Hepatocyte (in vitro differentiated cells): ENCODE measurements around the gene ALDH1A2. TPM values are rescaled to one million over a fixed set of nuclear protein-coding genes. Genes with fewer than 3 reads are reported as not detected.

Experiments
- DNase-seq: peaks from one replicate; pipeline ENCODE4 v3.0.0-alpha.2; 2016; ENCODE audit warnings: low spot score
- H2AFZ ChIP-seq: fragments of 200-600 bp; sonication (generic); 2 replicates; pipeline ENCODE4 v1.6.0; 2016; ENCODE audit warnings: antibody characterized with exemption, mild to moderate bottlenecking
- H3K27ac ChIP-seq: fragments of 200-600 bp; sonication (generic); 2 replicates; pipeline ENCODE4 v1.5.1; 2016; ENCODE audit warnings: mild to moderate bottlenecking
- H3K27me3 ChIP-seq: fragments of 200-600 bp; sonication (generic); 2 replicates; pipeline ENCODE4 v1.6.1; 2016
- H3K36me3 ChIP-seq: fragments of 200-600 bp; sonication (generic); replicated peaks from 2 replicates; pipeline ENCODE4 v1.5.1; 2016; ENCODE audit warnings: low read depth; ENCODE audit not compliant: insufficient read depth
- H3K4me1 ChIP-seq: fragments of 200-600 bp; sonication (generic); 2 replicates; pipeline ENCODE4 v1.5.1; 2016; ENCODE audit warnings: mild to moderate bottlenecking, moderate library complexity; ENCODE audit not compliant: insufficient read depth
- H3K4me2 ChIP-seq: fragments of 200-600 bp; sonication (generic); 2 replicates; pipeline ENCODE4 v1.6.0; 2016
- H3K4me3 ChIP-seq: fragments of 200-600 bp; sonication (generic); 2 replicates; pipeline ENCODE4 v1.5.1; 2016; ENCODE audit warnings: mild to moderate bottlenecking
- H3K79me2 ChIP-seq: fragments of 200-600 bp; sonication (generic); 2 replicates; pipeline ENCODE4 v1.6.0; 2017; ENCODE audit warnings: mild to moderate bottlenecking
- H3K9me2 ChIP-seq: fragments of 200-600 bp; sonication (generic); replicated peaks from 2 replicates; pipeline ENCODE4 v1.6.0; 2017; ENCODE audit warnings: mild to moderate bottlenecking; ENCODE audit not compliant: insufficient read depth
- H3K9me3 ChIP-seq: fragments of 200-600 bp; sonication (generic); 2 replicates; pipeline ENCODE4 v1.5.1; 2016; ENCODE audit warnings: low read depth, mild to moderate bottlenecking
- H4K20me1 ChIP-seq: fragments of 200-600 bp; sonication (generic); 2 replicates; pipeline ENCODE4 v1.6.0; 2016; ENCODE audit warnings: mild to moderate bottlenecking; ENCODE audit not compliant: insufficient read depth, poor library complexity, severe bottlenecking
- EZH2 ChIP-seq: fragments of 200-600 bp; sonication (generic); IDR thresholded peaks from 2 replicates; pipeline ENCODE4 v1.6.1; 2016; ENCODE audit warnings: antibody characterized with exemption, mild to moderate bottlenecking, borderline replicate concordance
- EZH2phosphoT487 ChIP-seq: fragments of 200-600 bp; sonication (generic); IDR thresholded peaks from one replicate; pipeline ENCODE4 v1.6.1; 2018; ENCODE audit warnings: antibody characterized with exemption, mild to moderate bottlenecking, low read depth, moderate library complexity; ENCODE audit not compliant: unreplicated experiment, severe bottlenecking
- WGBS: methylation state at CpG from one replicate; pipeline ENCODE4 v1.1.6; 2016; ENCODE audit warnings: low lambda C conversion rate; ENCODE audit errors: missing lambda C conversion rate; 5-methylcytosine and 5-hydroxymethylcytosine counted together
- polyA plus RNA-seq: library from polyadenylated mRNA; unstranded; fragments of >200 nt; fragmentation: Nextera tagmentation; extraction: Ambion mirVana; gene quantifications from 2 replicates; pipeline ENCODE4 v1.2.1, GENCODE V29; 2016
- total RNA-seq: library from RNA; depleted of rRNA; stranded (reverse); fragments of >200 nt; gene quantifications from 2 replicates; pipeline ENCODE4 v1.2.3, GENCODE V29; 2014
- TF ChIP-seq, protein P1 (sequence below): fragments of 200-600 bp; sonication (generic); IDR thresholded peaks from 2 replicates; pipeline ENCODE4 v1.5.1; 2016; ENCODE audit warnings: antibody characterized with exemption, mild to moderate bottlenecking; ENCODE audit not compliant: poor library complexity

The ALDH1A2 gene
- total and polyA plus RNA-seq, 2 experiments from 2014 or later: 3.0 to 7.3 TPM

DNA sequence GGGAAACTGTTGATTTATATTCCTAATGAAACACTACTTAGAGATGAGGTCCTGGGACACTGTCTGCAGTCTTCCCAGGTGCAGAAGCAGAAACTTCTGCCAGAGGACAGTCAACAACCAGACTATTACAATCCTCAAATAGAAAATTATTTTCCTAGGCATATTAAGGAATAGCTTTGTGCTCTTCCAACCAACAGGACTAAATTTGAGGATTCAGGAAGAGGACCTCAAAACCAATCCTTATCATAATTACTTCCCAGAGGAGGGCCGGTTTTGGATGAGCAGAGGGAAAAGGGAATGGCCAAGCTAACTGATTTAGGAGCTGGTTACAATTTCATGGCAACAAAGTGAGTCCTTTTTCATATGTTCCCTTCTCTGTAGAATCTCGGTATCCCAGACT, 21.0 kb downstream of the ALDH1A2 start:
- Histone ChIP-seq H3K27ac (no peak overlapping the region), H3K9me2 (no peaks in the 10 kb centered on the region), H3K4me3 (no peak overlapping the region), H3K4me2 (no peak overlapping the region), H3K36me3 (no peaks in the 10 kb centered on the region), H3K9me3 (no peaks in the 10 kb centered on the region), H3K27me3 (peaks cover 6% of the 10 kb centered on the region), H2AFZ (no peak overlapping the region), H3K4me1 (peaks cover 4% of the 10 kb centered on the region), H4K20me1 (no peaks in the 10 kb centered on the region), H3K79me2 (no peaks in the 10 kb centered on the region)
- TF ChIP-seq EZH2 (no peak), EZH2phosphoT487 (no peak)
- TF ChIP-seq, protein P1, sequence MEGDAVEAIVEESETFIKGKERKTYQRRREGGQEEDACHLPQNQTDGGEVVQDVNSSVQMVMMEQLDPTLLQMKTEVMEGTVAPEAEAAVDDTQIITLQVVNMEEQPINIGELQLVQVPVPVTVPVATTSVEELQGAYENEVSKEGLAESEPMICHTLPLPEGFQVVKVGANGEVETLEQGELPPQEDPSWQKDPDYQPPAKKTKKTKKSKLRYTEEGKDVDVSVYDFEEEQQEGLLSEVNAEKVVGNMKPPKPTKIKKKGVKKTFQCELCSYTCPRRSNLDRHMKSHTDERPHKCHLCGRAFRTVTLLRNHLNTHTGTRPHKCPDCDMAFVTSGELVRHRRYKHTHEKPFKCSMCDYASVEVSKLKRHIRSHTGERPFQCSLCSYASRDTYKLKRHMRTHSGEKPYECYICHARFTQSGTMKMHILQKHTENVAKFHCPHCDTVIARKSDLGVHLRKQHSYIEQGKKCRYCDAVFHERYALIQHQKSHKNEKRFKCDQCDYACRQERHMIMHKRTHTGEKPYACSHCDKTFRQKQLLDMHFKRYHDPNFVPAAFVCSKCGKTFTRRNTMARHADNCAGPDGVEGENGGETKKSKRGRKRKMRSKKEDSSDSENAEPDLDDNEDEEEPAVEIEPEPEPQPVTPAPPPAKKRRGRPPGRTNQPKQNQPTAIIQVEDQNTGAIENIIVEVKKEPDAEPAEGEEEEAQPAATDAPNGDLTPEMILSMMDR: no peak
- WGBS: 83% methylated on average over 2 of the region's 2 CpGs
- DNase-seq: no peak

GRCh38 chr15:58043192-58043903, 22.2 kb downstream of the ALDH1A2 start:
- H3K4me2 ChIP-seq: no peak overlapping the region
- TF ChIP-seq, protein P1: peak; percentile 57
- TF ChIP-seq EZH2phosphoT487: no peak
- peak; percentile 51 for DNase-seq
- H3K79me2 ChIP-seq: no peaks in the 10 kb centered on the region
- no peak overlapping the region for H3K4me3 ChIP-seq
- no peaks in the 10 kb centered on the region for H3K9me2 ChIP-seq
- 52% methylated on average over 5 of the region's 5 CpGs for WGBS
- no peaks in the 10 kb centered on the region for H4K20me1 ChIP-seq
- peaks cover 3% of the 10 kb centered on the region for H3K27me3 ChIP-seq
- H3K9me3 ChIP-seq: no peaks in the 10 kb centered on the region
- H3K27ac ChIP-seq: no peak overlapping the region
- no peaks in the 10 kb centered on the region for H3K36me3 ChIP-seq
- H3K4me1 ChIP-seq: peaks cover 14% of the 10 kb centered on the region
- no peak overlapping the region for H2AFZ ChIP-seq

GRCh38 chr15:58042006-58042405, 23.5 kb downstream of the ALDH1A2 start:
- 73% methylated on average over 3 of the region's 3 CpGs for whole genome bisulfite sequencing
- H3K27me3 ChIP-seq: no peaks in the 10 kb centered on the region
- H3K4me3 ChIP-seq: no peak overlapping the region
- H4K20me1 ChIP-seq: no peaks in the 10 kb centered on the region
- no peaks in the 10 kb centered on the region for H3K9me3 ChIP-seq
- no peak for TF ChIP-seq EZH2
- TF ChIP-seq EZH2phosphoT487: no peak
- TF ChIP-seq, protein P1: no peak
- H3K4me2 ChIP-seq: no peak overlapping the region
- H3K79me2 ChIP-seq: no peaks in the 10 kb centered on the region
- DNase-seq: no peak
- no peak overlapping the region for H3K27ac ChIP-seq
- no peak overlapping the region for H2AFZ ChIP-seq
- H3K9me2 ChIP-seq: no peaks in the 10 kb centered on the region
- peaks cover 25% of the 10 kb centered on the region for H3K4me1 ChIP-seq
- no peaks in the 10 kb centered on the region for H3K36me3 ChIP-seq
